ENCODE results near the gene RIT2.
A peak's percentile ranks its signal among the peaks of the same experiment; 100 is the strongest.

RIT2 gene

GRCh38 chr18:42922363-42922762 is 193.1 kb downstream of the RIT2 start:
- DNase-seq = no peak

- no peak for DNase-seq
These were observed 194.2 kb downstream of the RIT2 start for GRCh38 chr18:42921226-42921737.

GRCh38 chr18:42920621-42921020 is 194.9 kb downstream of the RIT2 start:
- DNase-seq = no peak

GRCh38 chr18:42915299-42915698 is 200.2 kb downstream of the RIT2 start:
- peak in 2 of 3 experiments; percentile 60 to 83 for DNase-seq

- peak in 2 of 3 experiments; percentile 26 to 75 for DNase-seq
These were observed 201.0 kb downstream of the RIT2 start for GRCh38 chr18:42914476-42914875.

- no peak for DNase-seq
These were observed 206.4 kb downstream of the RIT2 start for GRCh38 chr18:42909095-42909494.

- no peak for DNase-seq
These were observed 208.7 kb downstream of the RIT2 start for GRCh38 chr18:42906761-42907160.

- peak in 1 of 3 experiments; percentile 13 for DNase-seq
These were observed 214.3 kb downstream of the RIT2 start for GRCh38 chr18:42901161-42901560.

GRCh38 chr18:42893977-42894376 is 221.5 kb downstream of the RIT2 start:
- peak in 2 of 3 experiments; percentile 9 to 46 for DNase-seq

GRCh38 chr18:42892181-42892580 is 223.3 kb downstream of the RIT2 start:
- no peak for DNase-seq

- peak in 2 of 3 experiments; percentile 48 to 87 for DNase-seq
These were observed 223.8 kb downstream of the RIT2 start for GRCh38 chr18:42891705-42892104.

GRCh38 chr18:42883169-42883568 is 232.3 kb downstream of the RIT2 start:
- DNase-seq = peak in 2 of 3 experiments; percentile 31 to 86

GRCh38 chr18:42882122-42882521 is 233.4 kb downstream of the RIT2 start:
- DNase-seq = no peak

- DNase-seq = no peak
These were observed 242.6 kb downstream of the RIT2 start for GRCh38 chr18:42872838-42873237.

- no peak for DNase-seq
These were observed 250.6 kb downstream of the RIT2 start for GRCh38 chr18:42864876-42865275.

- no peak for DNase-seq
These were observed 254.2 kb downstream of the RIT2 start for GRCh38 chr18:42861271-42861670.

- no peak for DNase-seq
These were observed 254.9 kb downstream of the RIT2 start for GRCh38 chr18:42860548-42860947.

- no peak for DNase-seq
These were observed 255.5 kb downstream of the RIT2 start for GRCh38 chr18:42860011-42860410.

GRCh38 chr18:42854558-42854957 is 260.9 kb downstream of the RIT2 start:
- no peak for DNase-seq

GRCh38 chr18:42850174-42851083 is 265.1 kb downstream of the RIT2 start:
- DNase-seq = peak; percentile 14 to 88 (median 41)

- no peak for DNase-seq
These were observed 276.1 kb downstream of the RIT2 start for GRCh38 chr18:42839408-42839807.

- no peak for DNase-seq
These were observed 276.8 kb downstream of the RIT2 start for GRCh38 chr18:42838546-42839145.

GRCh38 chr18:42830936-42831335 is 284.5 kb downstream of the RIT2 start:
- no peak for DNase-seq

GRCh38 chr18:42828881-42829280 is 286.6 kb downstream of the RIT2 start:
- no peak for DNase-seq
